HG02798 (cell line): ENCODE measurements around the gene SMIM38.

Experiments
- ATAC-seq: cut with Tn5 transposase; IDR thresholded peaks from one replicate; pipeline ENCODE4 v1.9.1; 2021; ENCODE audit warnings: mild to moderate bottlenecking; ENCODE audit not compliant: unreplicated experiment, poor library complexity

The SMIM38 gene

GRCh38 chr11:69155302-69156234 is at the start of gene SMIM38:
Gene SMIM38, plus strand, starts transcription at chr11:69155935. Its CDS starts 1,912 bp downstream, at chr11:69157847.
- peak; percentile 38 for ATAC-seq

- ATAC-seq, result no peak
Measured at GRCh38 chr11:69106031-69106811, 49.5 kb upstream of the SMIM38 start.

DNA sequence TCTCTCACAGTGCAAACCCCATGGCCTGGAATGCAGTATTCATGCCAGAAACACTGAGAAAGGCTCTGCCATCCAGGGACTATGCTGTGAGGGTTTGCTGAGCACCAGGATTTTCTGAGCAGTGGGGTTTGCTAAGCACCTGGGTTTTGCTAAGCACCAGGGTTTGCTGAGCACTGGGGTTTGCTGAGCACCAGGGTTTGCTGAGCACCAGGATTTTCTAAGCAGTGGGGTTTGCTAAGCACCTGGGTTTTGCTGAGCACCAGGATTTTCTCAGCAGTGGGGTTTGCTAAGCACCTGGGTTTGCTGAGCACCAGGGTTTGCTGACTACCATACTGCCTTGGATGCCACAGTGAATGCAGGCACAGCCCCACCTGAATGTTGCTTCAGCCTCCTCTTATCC is 48.3 kb upstream of the SMIM38 start:
- no peak for ATAC-seq

- no peak for ATAC-seq
Measured at GRCh38 chr11:69108030-69108429, 47.7 kb upstream of the SMIM38 start.

DNA sequence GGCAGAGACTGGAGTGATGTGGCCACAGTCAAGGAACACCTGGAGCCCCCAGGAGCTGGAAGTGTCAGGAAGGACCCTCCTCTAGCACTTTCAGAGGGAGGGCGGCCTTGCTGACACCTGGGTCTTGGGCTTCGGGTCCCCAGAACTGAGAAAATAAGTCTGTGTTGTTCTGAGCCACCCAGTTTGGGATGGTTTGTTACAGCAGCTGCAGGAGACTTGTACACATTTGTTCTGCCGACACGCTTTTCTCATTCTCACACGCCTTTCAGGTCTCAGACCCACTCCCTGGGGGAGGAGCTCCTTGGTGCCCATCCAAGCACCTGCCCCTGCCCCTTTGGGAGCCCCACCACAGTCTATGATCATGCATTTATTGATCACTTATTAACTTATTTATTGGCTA is 47.2 kb upstream of the SMIM38 start:
- no peak for ATAC-seq

DNA sequence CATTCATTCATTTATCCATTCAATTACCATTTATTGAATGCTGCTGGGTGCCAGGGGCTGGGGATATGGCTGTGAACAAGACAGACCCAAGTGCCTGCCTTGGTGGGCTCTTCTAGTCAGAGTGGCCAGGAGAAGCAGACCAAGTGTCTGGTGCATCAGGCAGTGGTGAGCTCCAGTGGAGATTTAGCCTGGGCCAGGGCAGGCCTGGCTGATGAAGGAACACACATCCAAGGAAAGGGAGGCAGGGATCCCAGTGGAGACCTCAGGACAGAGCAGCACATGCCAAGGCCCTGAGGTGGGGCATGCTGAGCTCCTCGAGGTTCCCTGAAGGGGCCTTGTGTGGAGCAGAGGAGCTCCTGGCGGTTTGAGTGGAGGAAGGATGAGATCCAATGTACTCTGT is 46.6 kb upstream of the SMIM38 start:
- no peak for ATAC-seq

DNA sequence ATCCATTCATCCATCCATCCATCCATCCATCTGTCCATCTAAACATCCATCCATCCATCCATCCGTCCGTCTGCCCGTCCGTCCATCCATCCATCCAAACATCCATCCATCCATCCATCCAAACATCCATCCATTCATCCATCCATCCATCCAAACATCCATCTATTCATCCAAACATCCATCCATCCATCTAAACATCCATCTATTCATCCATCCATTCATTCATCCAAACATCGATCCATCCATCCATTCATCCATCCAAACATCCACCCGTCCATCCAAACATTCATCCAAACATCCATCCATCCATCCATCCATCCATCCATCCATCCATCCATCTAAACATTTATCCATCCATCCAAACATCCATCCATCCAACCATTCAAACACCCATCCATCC is 45.3 kb upstream of the SMIM38 start:
- ATAC-seq, result no peak

- no peak for ATAC-seq
Measured at GRCh38 chr11:69111624-69112542, 43.9 kb upstream of the SMIM38 start.

- no peak for ATAC-seq
Measured at GRCh38 chr11:69113226-69113625, 42.5 kb upstream of the SMIM38 start.

GRCh38 chr11:69113646-69114340 is 41.9 kb upstream of the SMIM38 start:
- no peak for ATAC-seq

DNA sequence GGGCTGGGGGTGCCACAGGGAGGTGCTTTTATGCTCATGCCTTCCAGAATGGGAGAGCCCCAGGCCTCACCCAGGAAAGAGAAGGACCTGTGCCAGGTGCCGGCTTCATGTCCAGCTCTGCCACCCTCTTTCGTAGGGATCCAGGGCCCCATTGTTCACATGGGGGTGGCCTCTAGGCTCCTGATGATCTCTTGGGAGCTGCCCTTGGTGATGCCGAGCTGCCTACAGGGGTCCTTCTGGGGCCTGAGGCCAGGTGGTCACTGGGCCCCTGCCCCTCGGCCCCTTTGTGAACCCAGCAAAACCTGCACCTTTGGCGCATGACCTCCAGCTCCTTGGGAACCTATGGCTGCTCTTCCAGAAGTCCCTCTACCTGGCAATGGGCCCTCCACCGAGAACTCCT is 41.4 kb upstream of the SMIM38 start:
- no peak for ATAC-seq

DNA sequence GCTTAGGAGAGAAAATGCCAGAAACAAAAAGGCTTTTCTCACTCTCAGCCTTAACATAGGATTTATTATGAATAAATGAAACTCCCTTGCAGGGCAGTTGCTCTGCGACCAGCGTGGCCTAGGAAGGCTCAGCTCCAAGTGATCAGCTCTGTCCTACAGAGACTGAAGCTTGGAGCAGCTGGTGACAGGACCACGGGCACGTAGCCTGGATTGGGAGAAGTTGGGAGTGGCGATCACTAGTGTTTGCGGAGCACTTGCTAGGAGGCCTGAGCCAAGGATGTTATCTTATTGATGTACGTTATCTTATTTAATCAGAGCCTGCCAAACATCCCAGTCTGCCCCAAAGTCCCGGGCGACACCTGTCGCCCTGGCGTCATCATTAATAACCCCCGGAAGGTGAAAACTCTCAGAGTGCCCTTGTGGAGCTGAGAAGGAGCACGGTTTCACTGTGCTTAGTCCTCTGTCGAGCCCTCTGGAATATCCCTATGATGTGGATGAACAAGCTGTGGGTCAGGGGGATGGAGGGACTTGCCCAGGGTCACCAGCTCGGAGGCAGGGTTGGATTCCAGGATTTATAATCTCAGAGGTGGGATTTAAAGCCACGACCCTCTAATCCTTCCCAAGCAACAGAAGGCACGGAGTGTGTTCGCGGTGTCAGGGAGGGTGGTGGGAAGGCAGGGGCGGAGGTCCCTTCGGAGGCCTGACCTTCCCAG is 40.8 kb upstream of the SMIM38 start:
- ATAC-seq, result no peak

DNA sequence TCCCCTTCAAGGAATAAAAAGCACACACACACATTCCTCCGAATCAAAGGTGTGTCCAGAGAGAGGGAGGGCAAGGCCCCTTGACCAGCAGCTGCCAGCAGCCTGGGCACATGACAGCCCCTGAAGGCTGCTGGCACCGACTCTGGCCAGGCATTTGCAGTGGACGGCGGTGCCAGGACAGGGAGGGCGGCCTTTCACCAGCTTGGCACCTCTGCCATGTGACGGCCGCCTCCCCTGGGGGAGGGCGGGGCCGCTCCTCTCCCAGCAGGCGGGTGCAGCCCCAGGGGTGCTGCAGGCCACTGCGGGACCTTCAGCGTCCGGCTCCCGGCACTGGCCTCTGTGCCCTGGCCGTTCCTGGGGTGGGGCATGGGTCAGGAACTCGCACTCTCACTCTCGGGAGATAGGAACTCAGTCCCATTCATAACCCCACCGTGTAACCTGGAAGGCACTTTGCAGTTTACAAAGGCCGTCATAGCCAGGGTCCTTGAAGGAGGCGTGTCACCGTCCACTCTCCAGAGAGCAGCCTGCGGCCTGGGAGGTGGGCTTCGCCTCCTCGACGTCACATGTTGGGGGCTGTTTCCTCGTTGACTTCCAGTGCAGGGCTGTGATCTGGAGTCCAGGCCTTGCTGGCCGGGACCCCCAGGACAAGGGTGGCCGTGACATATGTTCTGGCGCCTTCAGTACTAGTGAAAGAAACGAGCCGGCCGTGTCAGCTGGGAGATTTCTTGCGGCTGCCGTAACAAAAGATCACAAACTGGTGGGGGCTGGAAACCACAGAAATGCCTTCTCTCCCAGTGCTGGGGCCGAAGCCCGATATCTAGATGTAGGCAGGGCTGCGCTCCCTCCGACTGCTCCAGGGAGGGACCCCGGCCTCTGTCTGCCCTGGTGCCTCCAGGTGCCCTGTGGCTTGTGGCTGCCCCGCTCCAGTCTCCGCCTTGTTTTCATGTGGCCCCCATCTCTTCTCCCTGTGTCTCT is 39.9 kb upstream of the SMIM38 start:
- no peak for ATAC-seq

GRCh38 chr11:69116671-69117070 is 39.1 kb upstream of the SMIM38 start:
- ATAC-seq, result no peak

GRCh38 chr11:69119190-69119589 is 36.5 kb upstream of the SMIM38 start:
- ATAC-seq, result no peak

DNA sequence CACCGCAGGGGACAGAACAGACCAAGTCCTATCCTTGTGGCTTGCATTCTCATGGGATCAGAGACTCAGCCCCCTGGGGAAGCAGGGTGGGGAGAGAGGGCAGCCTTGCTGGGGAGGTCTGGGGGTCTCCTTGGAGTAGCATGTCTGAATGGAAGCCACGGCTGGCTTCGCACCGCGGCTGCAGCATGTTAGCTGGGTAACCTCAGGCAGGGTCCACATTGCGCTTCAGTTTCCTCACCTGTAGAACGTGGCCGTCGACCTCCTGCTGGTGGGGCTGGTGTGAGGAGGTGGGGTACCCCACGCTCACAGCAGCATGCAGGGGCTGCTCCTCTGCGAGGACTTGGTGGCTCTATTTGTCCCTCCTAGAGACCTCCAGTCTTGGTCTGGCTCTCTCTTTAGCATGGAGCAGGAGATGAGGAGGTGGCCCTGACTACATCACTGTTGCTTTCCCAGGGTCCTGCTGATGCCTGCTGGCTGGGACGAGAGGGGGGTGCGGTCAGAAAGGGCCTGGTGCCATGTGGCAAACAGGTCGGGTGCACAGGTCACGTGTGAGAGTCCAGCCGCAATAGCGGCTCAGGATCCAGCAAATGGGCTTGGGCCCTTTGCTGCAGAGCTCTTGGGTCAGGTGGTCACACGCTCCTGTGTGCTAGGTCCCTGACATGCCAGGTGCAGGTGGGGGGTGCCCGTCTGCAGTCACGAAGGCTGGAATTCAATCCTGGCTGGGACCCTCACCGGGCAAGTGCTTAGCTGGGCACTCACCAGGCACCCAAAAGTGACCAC is 35.4 kb upstream of the SMIM38 start:
- ATAC-seq, result no peak

DNA sequence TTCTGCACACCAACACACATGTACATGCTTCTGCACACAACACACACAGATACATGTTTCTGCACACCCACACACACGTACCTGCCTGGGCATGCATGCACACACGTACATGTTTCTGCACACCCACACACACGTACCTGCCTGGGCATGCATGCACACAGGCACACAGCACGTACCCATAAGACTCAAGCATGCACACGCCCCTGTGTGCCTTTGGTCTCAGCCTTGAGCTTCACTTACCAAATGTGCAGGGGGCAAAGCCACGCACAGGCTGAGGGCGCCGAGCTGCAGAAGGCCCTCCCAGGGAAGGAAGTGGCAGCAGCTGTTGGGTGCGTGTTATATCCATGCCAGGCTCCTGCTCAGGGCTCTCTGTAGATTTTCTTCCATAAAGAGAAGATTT is 34.7 kb upstream of the SMIM38 start:
- no peak for ATAC-seq
